Activated CD8-positive, alpha-beta T cell treated with anti-CD3 and anti-CD28 coated beads, Interleukin-2, amount 10 ng/mL, durations not matched to agents 7 days and 5 days (primary cell): ENCODE measurements around the gene THSD7A. TPM values are rescaled to one million over a fixed set of nuclear protein-coding genes. Genes with fewer than 3 reads are reported as not detected.

Experiments used
- ATAC-seq: fragments of 150-1000 bp; cut with Tn5 transposase; one replicate; pipeline ENCODE4 v1.10.0; 2021; ENCODE audit warnings: moderate library complexity
- CTCF ChIA-PET: fragments of 350-600 bp; sonication (Branson Sonifier 250); formaldehyde crosslinking; loops from one replicate; lab custom pipeline; 2021; ENCODE audit warnings: antibody characterized with exemption; lab: Charles Lee
- POLR2A ChIA-PET: fragments of 350-600 bp; sonication (Branson Sonifier 250); formaldehyde crosslinking; loops from one replicate; lab custom pipeline; 2021; ENCODE audit warnings: antibody characterized with exemption; lab: Charles Lee
- DNase-seq: peaks from one replicate; pipeline ENCODE4 v3.0.0-alpha.2; 2020
- H3K27ac Mint-ChIP-seq: one replicate; pipeline ENCODE4 v1.8.0; 2021; ENCODE audit warnings: mild to moderate bottlenecking, mixed read lengths
- H3K27me3 Mint-ChIP-seq: one replicate; pipeline ENCODE4 v1.8.0; 2021; ENCODE audit warnings: low read depth, mixed read lengths
- H3K36me3 Mint-ChIP-seq: one replicate; pipeline ENCODE4 v1.8.0; 2021; ENCODE audit warnings: low read depth, mixed read lengths
- H3K4me1 Mint-ChIP-seq: one replicate; pipeline ENCODE4 v1.8.0; 2021; ENCODE audit warnings: low read depth, mixed read lengths
- H3K4me3 Mint-ChIP-seq: one replicate; pipeline ENCODE4 v1.8.0; 2021; ENCODE audit warnings: mild to moderate bottlenecking, mixed read lengths
- H3K9me3 Mint-ChIP-seq: one replicate; pipeline ENCODE4 v1.8.0; 2022; ENCODE audit warnings: mixed read lengths; ENCODE audit not compliant: insufficient read depth
- total RNA-seq, 2 experiments: library from RNA; stranded (reverse); gene quantifications; one replicate each; pipeline ENCODE4 v1.2.3, GENCODE V29; 2021

Gene THSD7A
- total RNA-seq, 2 experiments from 2014 or later = not detected

- ChIA-PET POLR2A (no interaction called here), CTCF (no interaction called here)
- no peak for DNase-seq
- Mint-ChIP-seq H3K36me3 (no peaks in the 10 kb centered on the region), H3K27me3 (no peaks in the 10 kb centered on the region), H3K9me3 (no peaks in the 10 kb centered on the region), H3K4me1 (no peaks in the 10 kb centered on the region), H3K27ac (no peak overlapping the region), H3K4me3 (no peak overlapping the region)
- no peak for ATAC-seq
These were observed 9.7 kb upstream of the THSD7A start for GRCh38 chr7:11841657-11842056.

GRCh38 chr7:11835260-11835659 lies 3.3 kb upstream of the THSD7A start:
- no peaks in the 10 kb centered on the region for H3K4me1 Mint-ChIP-seq
- ChIA-PET CTCF (no interaction called here), POLR2A (no interaction called here)
- peaks cover 21% of the 10 kb centered on the region for H3K27me3 Mint-ChIP-seq
- H3K36me3 Mint-ChIP-seq = no peaks in the 10 kb centered on the region
- no peak for DNase-seq
- H3K27ac Mint-ChIP-seq = no peak overlapping the region
- no peak overlapping the region for H3K4me3 Mint-ChIP-seq
- H3K9me3 Mint-ChIP-seq = no peaks in the 10 kb centered on the region
- no peak for ATAC-seq

GRCh38 chr7:11833431-11833830 lies 1.4 kb upstream of the THSD7A start:
- ChIA-PET CTCF (no interaction called here), POLR2A (no interaction called here)
- DNase-seq (no peak), ATAC-seq (no peak)
- no peaks in the 10 kb centered on the region for H3K36me3 Mint-ChIP-seq
- H3K4me1 Mint-ChIP-seq = no peaks in the 10 kb centered on the region
- H3K9me3 Mint-ChIP-seq = no peaks in the 10 kb centered on the region
- peaks cover 28% of the 10 kb centered on the region for H3K27me3 Mint-ChIP-seq
- H3K27ac Mint-ChIP-seq = no peak overlapping the region
- no peak overlapping the region for H3K4me3 Mint-ChIP-seq

GRCh38 chr7:11831156-11831735 lies 752 bp downstream of the THSD7A start:
- ATAC-seq (no peak), DNase-seq (no peak)
- no peaks in the 10 kb centered on the region for H3K36me3 Mint-ChIP-seq
- no peak overlapping the region for H3K27ac Mint-ChIP-seq
- POLR2A ChIA-PET = no interaction called here
- H3K4me3 Mint-ChIP-seq = no peak overlapping the region
- no peaks in the 10 kb centered on the region for H3K4me1 Mint-ChIP-seq
- no peaks in the 10 kb centered on the region for H3K9me3 Mint-ChIP-seq
- CTCF ChIA-PET = interaction anchor here (1.4 kb wide), 1 partner anchor 13 kb away, joined by 3 read pairs; no protein-coding TSS in a partner anchor
- H3K27me3 Mint-ChIP-seq = peaks cover 28% of the 10 kb centered on the region

- Mint-ChIP-seq H3K36me3 (no peaks in the 10 kb centered on the region), H3K27ac (no peak overlapping the region), H3K4me3 (no peak overlapping the region), H3K9me3 (no peaks in the 10 kb centered on the region), H3K4me1 (no peaks in the 10 kb centered on the region), H3K27me3 (peaks cover 28% of the 10 kb centered on the region)
- DNase-seq (no peak), ATAC-seq (no peak)
- ChIA-PET POLR2A (no interaction called here), CTCF (interaction anchor here (1.4 kb wide), 1 partner anchor 13 kb away, joined by 3 read pairs; no protein-coding TSS in a partner anchor)
These were observed 1.3 kb downstream of the THSD7A start for GRCh38 chr7:11830582-11831155.

GRCh38 chr7:11829954-11830353 lies 2.0 kb downstream of the THSD7A start:
- ATAC-seq (no peak), DNase-seq (no peak)
- H3K9me3 Mint-ChIP-seq = no peaks in the 10 kb centered on the region
- CTCF ChIA-PET = interaction anchor here (0.6 kb wide), 1 partner anchor 208 kb away, joined by 3 read pairs; no protein-coding TSS in a partner anchor
- H3K36me3 Mint-ChIP-seq = no peaks in the 10 kb centered on the region
- H3K27ac Mint-ChIP-seq = no peak overlapping the region
- POLR2A ChIA-PET = no interaction called here
- H3K4me1 Mint-ChIP-seq = no peaks in the 10 kb centered on the region
- H3K27me3 Mint-ChIP-seq = peaks cover 28% of the 10 kb centered on the region
- H3K4me3 Mint-ChIP-seq = no peak overlapping the region

- ATAC-seq (no peak), DNase-seq (no peak)
- CTCF ChIA-PET = no interaction called here
- no peaks in the 10 kb centered on the region for H3K4me1 Mint-ChIP-seq
- H3K36me3 Mint-ChIP-seq = no peaks in the 10 kb centered on the region
- POLR2A ChIA-PET = no interaction called here
- H3K27me3 Mint-ChIP-seq = no peaks in the 10 kb centered on the region
- no peaks in the 10 kb centered on the region for H3K9me3 Mint-ChIP-seq
- H3K27ac Mint-ChIP-seq = no peak overlapping the region
- no peak overlapping the region for H3K4me3 Mint-ChIP-seq
These were observed 12.1 kb downstream of the THSD7A start for GRCh38 chr7:11819947-11820346.

- Mint-ChIP-seq H3K4me3 (no peak overlapping the region), H3K9me3 (no peaks in the 10 kb centered on the region), H3K36me3 (no peaks in the 10 kb centered on the region), H3K27ac (no peak overlapping the region), H3K27me3 (no peaks in the 10 kb centered on the region), H3K4me1 (no peaks in the 10 kb centered on the region)
- DNase-seq (no peak), ATAC-seq (no peak)
- POLR2A ChIA-PET = no interaction called here
- CTCF ChIA-PET = no interaction called here
These were observed 12.7 kb downstream of the THSD7A start for GRCh38 chr7:11819271-11819670.

GRCh38 chr7:11818281-11818680 lies 13.7 kb downstream of the THSD7A start:
- Mint-ChIP-seq H3K27ac (no peak overlapping the region), H3K4me3 (no peak overlapping the region), H3K36me3 (no peaks in the 10 kb centered on the region), H3K9me3 (no peaks in the 10 kb centered on the region), H3K27me3 (no peaks in the 10 kb centered on the region), H3K4me1 (no peaks in the 10 kb centered on the region)
- DNase-seq (no peak), ATAC-seq (no peak)
- ChIA-PET CTCF (interaction anchor here (1.8 kb wide), 1 partner anchor 13 kb away, joined by 3 read pairs; no protein-coding TSS in a partner anchor), POLR2A (no interaction called here)

- Mint-ChIP-seq H3K27ac (no peak overlapping the region), H3K27me3 (no peaks in the 10 kb centered on the region), H3K36me3 (no peaks in the 10 kb centered on the region), H3K4me1 (no peaks in the 10 kb centered on the region), H3K4me3 (no peak overlapping the region), H3K9me3 (no peaks in the 10 kb centered on the region)
- no peak for ATAC-seq
- CTCF ChIA-PET = interaction anchor here (1.8 kb wide), 1 partner anchor 14 kb away, joined by 3 read pairs; no protein-coding TSS in a partner anchor
- POLR2A ChIA-PET = no interaction called here
- DNase-seq = no peak
These were observed 14.8 kb downstream of the THSD7A start for GRCh38 chr7:11817111-11817740.

- H3K4me3 Mint-ChIP-seq = no peak overlapping the region
- no peak overlapping the region for H3K27ac Mint-ChIP-seq
- no peak for ATAC-seq
- H3K36me3 Mint-ChIP-seq = no peaks in the 10 kb centered on the region
- POLR2A ChIA-PET = no interaction called here
- H3K9me3 Mint-ChIP-seq = no peaks in the 10 kb centered on the region
- DNase-seq = no peak
- H3K4me1 Mint-ChIP-seq = no peaks in the 10 kb centered on the region
- CTCF ChIA-PET = no interaction called here
- H3K27me3 Mint-ChIP-seq = no peaks in the 10 kb centered on the region
These were observed 20.3 kb downstream of the THSD7A start for GRCh38 chr7:11811709-11812108.

GRCh38 chr7:11810043-11810625 lies 21.9 kb downstream of the THSD7A start:
- Mint-ChIP-seq H3K36me3 (no peaks in the 10 kb centered on the region), H3K9me3 (no peaks in the 10 kb centered on the region), H3K4me1 (no peaks in the 10 kb centered on the region), H3K27me3 (no peaks in the 10 kb centered on the region), H3K27ac (no peak overlapping the region), H3K4me3 (no peak overlapping the region)
- ATAC-seq (no peak), DNase-seq (no peak)
- ChIA-PET POLR2A (no interaction called here), CTCF (no interaction called here)
